Measurements from ENCODE around the gene SKI.

Gene SKI

DNA sequence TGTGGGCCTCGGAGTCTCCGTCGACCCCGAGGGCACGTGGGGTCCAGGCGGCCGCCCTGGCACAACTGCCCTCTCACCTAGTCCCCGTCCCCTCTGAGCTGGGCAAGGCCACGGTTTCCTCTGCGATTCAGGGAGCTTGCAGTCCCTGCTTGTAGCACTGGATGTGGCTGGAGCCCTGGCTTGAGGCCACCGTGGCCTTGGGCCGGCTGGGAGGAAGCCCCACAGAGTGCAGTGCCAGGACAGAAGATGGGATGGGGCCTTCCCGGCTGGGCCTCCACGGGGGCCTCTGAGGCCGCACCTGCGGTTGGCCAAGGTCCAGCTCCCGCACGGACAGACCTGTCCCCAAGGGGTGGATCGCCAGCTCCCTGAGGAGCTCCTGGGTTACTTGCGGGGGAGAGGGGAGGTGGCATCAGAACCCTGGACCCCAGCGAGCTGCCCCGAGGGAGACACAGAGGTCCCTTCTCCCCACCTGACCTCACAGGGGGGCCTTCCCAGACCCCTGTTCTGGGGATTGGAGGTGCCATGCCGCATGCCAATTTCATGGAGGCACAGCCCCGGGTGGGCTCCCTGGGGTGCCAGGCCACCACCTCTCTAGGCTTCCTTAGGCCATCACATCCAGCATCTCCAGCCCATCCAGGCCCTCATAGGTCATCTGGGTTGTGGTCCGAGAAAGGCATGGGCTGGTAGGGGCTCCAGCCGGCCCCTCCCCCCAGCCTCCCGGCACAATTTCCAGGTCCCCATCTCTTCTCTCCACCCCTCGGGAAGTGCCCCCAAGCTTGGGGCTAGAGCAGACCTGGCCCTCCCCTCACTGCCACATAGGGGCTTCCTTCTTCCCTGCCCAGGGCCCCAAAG is 82.4 kb downstream of the SKI start:
- no peak for DNase-seq

DNA sequence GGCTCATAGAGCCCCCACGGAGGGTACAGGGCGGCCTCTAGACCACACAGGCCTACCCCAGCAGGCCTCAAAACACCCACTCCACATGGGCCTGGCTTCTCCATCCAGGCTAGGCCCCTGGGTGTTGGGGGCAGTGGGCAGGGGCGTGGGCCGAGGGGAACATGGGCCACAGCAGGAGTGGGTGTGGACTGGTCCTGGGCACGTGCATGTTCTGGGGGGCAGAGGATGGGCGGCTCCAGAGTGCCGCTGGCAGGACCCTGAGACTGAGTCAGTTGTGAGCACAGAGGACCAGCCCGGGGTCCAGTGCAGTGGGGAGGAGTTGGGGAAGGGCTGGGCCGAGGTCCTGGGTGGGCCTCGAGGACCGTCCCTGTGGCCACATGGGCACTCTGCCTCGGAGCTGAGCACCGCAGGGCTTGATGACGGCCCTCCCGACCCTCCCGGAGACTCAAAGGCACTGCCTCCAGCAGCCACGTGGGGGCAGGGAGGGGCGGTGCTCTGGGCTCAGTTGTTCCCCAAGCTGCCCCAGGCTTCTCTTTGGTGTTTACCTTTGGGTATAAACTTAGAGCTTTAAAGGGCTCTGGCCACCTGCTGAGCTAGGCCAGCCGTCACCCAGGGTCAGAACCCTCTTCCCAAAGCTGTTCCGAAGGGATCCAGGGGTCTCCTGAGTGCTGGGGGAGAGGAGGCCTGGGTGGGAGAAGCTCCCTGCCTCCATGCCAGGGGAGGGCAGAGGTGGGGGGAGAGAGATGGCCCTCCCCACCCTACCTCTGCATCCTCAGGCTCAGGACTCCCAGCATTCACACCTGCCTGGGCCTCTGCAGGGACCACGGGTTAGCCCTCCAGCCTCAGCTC is 83.3 kb downstream of the SKI start:
- DNase-seq: peak; percentile 68

DNA sequence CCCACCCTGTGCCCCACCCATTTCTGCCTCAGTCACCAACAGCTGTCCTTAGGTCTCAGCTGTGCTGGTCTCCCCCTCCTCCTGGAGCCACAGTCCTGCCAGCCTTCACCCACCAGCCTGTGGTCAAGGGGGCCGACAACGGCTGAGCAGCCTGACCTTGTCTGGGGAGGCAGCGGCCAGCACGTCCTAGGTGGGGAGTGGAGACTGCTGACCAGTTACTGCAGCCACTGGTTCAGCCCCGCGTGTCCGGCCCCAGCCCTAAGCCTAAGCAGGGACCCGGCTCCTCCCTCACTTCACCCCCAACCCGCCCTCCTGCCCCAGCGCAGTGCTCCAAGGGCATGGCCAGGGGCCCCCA is 84.0 kb downstream of the SKI start:
- no peak for DNase-seq

DNA sequence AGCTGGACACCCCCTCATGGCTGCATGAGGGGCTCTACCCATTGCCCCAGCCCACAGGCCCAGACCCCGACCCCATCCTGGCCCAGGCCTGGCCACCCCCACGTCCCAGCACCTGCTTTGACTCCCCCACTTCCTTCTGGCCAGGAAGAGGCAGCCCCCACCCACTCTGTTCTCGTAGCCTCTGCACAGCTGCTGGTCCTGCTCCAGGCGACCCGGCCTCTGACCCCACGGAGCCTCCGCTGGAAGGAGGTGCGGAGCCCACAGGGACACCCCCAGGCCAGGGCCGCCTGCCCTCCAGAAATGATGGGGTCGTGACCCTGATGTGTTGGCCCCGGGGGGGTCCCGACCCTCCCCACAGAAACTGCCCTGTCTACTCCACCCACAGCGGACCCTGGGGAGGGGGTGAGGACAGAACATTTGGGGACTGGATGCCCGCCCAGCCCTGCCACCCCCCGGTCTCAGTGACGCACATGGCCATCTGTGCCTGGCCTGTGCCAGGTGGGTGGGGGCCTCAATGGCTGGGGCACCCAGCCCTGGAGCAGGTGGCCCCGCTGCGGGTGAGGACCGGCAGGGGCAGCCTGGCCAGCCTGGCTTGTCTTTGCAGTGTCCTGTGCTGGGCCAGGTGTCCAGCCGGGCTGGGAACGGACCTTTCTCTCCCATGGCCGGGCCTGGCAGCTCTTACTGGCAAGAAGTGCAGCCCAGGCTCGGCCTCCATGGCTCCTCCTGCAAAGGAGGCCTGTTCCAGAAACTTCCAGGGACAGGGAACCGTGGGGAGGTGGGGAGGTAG is 84.6 kb downstream of the SKI start:
- no peak for DNase-seq

DNA sequence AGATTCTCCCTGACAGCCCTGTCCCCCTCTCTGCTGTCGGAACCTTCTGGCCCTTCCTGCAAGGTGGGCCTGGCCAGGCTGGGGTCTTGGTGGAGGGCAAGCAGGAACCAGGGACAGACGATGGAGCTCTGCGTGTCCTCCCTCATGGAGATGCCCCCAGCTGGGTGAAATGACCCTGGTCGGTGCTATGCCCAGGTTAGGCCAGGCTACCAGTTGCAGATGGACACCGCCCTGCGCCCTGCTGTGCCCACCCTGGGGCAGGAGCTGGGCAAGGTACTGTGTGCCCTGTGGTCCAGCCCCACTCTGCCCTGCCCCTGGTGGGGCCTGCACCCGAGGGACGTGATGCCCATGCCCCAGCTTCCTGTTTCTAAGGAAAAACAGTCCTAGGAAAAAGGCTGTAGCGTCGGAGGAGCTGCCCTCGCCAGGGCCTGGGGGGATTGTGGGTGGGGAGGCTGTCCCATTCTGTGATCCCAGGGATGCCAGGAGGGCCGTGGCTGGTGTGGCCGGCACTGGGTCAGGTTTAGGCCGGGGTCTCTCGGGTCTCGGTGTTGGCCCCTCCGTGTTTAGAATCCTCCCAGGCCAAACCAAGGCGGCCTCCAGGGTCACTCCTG is 85.6 kb downstream of the SKI start:
- no peak for DNase-seq

DNA sequence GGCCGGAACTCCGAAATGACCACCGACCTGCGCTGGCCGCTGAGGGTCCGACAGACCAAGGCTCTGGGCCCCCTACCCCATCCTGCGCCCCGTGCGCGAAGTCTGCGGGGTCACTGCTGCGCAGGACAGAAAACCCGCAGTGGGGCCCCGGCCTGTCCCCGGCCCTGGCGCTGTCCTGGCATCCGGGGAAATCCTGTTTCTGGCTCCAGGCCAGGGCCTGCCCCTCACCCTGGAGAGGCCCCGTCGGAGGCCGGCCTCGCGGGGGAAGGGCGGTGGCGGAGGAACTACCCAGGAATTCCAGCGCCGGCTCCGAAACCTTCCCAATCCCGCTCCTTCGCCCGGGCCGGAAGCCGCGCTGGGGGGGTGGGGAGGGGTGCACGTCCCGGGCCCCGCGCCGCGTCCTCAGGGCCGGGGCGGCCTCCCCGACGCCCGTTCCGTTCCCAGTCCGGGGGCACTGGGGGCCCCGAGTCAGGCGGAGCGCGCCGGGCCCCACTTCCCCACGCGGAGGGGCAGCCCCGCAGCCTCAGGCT is 86.2 kb downstream of the SKI start:
- peak; percentile 82 for DNase-seq

DNA sequence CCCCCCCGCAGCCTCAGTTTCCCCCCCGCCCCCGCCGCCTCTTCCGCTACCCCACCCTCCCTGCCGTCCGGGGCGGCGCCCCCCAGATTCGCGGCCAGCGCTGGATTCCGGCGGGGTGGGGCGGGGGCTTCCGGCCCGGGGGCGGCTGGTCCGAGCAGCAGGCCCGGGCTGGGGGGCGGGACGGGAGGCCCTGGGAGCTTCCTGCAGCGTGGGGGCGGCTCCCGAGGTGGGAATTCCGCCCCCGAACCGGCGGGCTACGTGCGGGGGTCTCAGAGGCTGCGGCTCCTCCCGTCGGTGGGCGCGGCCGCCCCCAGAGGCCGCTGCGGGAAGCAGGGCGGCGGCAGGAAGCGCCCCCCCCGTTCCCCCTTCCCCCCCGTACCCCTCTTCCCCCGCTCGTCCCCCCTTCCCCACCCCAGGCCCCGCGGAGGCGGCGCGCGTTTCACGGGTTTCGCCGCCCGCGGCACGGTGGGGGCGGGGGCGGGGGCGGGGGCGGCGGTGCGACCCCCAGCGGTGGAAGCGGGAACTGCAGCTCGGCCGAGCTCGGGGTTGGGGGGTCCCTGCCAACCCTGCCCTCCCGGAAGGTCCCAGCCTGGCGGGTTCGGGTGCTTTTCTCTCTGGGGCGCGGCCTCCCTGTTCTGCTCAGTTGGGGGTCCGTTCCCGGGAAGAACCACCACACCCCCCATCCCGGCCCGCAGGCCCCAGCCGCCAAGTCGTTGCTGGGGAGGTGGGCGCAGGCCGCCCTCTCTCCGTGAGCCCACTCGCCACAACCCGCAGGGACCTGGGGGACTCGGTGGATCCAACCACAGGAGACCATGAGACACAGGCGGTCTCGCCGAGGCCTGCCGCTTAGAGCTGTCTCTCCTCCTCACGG is 86.9 kb downstream of the SKI start:
- DNase-seq: peak; percentile 70

DNA sequence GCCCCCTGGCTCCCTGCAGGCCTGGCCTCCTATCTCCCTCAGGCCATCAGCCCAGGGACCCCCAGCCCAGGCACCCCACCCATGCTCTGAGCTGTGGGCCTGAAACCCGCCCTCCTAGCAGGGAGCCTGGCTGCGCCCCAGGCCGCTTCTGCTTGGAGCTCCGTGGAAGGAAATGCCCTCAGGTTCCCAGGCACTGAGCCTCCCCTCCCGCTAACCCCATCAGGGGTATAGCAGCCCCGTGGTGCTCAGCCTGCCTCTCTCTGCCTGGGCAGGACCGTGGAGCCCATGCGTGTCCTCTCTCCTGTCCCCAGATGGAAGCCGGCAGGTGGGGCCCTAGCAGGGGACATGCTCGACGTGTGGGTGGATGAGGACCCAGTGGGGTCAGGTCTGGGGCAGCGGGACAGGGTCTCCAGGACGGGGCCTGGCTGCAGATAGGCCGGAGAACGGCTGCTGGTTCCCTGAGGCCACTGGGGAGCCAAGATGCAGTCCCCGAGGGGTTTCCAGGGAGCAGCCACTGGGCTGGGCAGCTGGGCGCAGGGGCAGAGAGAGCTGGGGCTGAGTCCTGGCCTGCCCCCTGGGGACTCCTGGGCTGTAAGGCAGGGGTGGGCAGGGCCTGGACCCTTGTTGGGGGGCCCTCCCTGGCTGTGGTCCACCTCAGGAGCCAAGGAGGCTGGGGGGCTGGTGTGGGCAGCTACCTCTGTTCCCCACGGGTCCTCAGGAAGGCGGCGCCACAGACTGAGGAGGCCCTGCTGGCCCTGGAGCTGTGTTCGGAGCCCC is 87.7 kb downstream of the SKI start:
- no peak for DNase-seq

DNA sequence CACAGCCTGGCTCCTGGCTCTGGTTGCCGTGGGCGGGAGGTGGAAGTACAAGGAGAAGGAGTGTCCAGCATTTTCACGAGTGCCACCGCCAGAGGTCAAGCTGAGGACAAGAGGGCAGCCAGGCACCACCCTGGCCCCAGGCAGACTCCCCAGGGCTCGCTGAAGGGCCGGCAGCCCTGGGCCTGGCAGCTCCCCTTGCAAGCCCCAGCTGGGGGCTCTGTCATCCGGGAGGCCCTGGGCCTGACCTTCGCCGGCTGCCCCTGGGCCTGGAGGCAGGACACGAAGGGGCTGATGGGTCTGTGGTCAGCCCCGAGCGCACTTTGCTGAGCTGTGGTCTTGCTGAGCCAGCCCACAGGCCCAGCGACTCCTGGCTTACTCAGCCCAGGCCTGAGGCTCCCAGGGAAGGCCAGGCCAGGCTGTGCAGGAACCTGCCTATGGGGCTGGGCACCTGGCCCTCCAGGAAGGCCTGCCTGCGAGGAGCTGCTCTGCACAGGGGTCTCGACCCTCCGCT is 88.4 kb downstream of the SKI start:
- no peak for DNase-seq

DNA sequence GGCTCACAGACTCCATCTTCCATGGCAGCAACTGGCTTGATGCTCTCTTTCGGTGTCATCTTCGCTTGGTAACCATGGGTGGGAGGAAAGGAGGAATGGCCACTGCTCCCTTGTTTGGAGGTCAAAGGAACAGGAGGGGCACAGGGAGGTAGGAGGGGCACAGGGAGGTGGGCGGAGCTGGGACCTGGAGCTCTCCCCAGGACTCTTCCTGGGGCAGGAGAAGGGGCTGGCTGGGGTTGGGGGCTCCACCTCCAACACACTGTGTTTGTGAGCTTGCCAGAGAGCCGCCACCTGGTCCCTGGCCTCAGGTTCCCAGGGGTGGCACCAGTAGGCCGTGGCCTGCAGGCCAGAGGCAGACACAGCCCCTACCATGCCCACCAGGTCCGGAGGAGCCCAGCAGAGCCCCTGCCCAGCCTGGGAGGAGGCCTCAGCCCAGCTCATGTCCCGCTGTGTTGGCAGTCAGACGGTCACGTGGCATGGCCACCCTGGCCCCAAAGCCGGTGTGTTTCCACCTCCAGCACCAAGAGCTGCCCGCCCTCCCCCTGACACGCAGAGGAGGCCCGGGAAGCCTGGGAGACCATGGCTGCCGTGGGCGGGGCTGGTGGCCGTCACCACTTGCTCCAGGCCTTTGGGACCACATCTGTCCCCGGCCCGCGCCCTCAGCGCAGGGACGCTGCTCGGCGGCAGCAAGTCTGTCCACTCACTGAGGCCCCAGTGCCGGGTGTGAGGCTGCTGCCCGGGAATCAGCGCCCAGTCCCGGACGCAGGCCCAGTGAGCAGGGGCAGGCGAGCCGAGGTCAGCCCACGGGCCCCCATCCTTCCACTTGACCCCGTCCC is 89.3 kb downstream of the SKI start:
- no peak for DNase-seq

DNA sequence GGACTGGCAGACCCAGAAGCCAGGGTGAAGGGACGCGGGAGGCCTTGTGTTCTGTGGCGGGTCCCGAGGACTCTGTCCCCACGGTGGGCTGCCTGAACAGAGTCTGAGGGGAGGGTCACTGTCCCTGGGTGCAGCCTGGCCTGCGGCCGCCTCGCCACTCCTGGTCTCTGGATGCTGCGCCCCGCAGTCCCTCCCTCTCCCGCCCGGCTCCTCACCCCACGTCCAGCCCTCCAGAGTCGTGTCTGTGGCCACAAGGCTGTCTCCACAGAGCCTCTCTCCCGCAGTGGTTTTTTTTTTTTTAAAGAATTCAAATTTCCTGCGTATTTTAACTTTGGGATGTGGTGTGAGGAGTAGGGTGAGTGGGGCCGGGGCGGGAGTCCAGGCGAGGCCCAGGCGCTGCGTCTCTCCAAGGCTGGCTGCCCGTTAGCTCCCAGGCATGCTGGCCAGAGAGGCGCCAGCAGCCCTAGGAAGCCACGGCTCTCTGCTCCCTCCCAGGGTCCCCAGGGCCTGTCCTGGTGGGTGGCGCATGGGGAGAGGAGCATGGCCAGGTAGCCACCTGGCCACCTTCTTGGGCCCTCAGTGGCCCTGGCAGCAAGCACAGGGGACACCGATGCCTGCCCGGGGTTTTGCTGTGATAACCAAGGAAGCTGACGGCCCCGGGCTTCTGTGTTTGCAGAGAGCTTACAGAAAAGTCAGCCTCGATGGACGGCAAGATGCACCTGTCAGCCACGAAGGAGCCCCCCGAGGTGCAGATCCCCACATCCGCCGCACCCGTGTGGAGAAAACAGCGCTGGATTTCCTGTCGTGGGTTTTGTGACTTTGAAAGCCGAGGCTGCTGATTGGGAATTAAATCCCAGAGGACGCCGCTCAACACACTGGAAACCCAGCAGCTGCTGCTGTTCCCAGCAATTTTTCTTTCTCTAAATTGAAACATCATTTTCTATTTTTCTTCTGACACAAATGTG is 90.5 kb downstream of the SKI start:
- DNase-seq: no peak

DNA sequence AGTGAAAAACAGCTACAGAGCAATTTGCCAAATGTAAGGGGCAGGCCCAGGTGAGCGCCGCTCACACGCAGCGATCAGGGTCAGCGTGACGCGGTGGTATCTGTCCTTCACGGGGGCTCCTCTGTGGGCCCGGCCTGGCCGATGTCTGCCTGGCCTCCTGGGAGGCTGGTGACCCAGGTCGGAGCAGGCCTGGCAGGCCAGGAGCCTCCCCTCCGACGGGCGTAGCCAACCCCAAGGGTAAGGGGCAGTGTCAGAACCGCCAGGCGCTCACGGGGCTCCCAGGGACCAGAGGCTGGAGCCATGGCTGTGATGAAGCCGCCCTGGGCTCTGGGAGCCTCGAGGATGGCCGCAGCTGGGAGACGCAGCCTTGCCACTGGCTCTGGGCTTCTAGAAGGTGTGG is 91.2 kb downstream of the SKI start:
- DNase-seq: no peak

DNA sequence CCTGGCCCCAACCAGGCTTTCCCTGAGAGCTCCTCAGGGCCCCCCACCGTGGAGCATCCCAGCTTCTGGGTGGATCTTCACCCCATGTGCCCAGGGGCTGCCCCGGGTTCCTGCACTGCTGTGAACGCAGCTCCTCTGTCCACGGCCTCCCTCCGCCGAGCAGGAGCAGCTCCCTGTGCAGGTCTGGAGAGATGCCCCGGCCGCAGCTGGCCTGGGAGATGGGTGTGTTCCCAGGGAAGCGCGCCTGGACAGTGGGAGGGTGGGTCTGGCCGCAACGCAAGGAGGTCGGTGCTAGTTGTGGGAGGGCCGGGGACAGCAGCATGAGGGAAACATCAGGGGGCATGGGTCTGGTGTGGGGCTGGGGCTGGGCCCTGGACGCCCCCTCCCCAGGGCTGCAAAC is 91.9 kb downstream of the SKI start:
- no peak for DNase-seq

DNA sequence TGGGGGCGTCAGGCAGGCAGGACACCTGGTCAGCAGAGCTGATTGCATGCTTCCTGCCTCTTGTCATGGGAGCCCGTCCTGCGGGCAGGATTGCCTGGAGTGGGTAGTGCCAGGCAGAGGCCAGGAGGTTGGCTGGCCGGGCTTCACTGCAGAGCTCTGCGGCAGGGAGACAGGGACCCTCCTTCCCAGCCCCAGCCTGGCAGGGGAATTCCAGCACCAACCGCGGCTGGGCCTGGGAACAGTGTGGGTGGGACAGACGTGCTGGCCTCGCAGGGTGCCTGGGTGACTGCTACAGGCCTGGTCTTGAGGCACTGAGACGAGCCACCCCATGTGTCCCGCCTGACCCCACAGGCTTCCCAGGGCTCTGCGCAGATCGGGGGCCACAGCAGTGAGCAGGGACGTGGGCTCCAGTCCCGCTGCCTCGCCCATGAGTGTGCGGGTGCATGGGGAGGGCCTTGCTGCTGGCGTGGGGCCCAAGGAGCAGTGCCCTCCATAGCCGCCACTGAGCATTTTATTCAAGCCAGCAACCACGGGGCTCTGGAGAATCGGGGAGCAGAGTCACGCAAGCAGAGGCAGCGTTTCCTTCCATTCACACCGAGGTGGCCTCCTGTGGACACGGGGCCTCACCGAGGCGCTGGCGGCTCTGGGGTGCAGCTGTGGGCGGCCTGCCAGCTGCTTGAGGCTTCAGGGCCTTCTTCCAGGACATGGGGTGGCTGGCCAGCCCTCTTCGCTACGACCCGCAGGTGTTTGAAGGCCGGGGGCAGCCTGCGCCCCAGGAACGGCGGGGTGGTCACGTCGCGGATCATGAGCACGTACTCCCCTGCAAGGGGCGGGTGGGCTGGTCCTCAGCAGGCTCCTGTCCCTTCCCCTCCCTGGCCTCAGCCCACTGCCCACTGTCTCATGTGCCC is 92.9 kb downstream of the SKI start:
- DNase-seq: no peak

DNA sequence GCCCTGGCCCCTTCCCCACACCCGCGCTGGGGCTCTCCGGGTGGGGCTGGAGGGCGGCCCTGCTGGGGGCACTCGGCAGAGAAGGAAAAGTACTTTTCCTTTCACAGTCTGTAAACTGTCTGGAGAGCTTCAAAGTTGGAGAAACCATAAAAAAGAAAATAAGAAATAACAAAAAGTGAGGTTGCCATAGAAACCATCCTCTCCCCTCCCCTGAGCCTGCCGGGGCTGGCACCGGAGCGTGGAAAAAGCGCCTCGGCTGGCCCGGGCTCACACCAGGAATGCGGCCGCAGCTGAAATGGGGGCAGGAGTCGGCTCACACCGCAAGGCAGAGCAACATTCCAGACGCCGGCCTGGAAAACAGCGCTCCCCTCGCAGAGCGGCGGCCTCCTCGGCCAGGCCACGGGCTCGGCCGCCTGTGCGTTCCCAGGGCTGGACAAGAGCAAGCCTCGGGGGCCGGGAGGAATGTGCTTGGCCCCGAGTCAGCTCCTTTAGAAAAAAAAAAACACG is 94.0 kb downstream of the SKI start:
- peak; percentile 90 for DNase-seq

DNA sequence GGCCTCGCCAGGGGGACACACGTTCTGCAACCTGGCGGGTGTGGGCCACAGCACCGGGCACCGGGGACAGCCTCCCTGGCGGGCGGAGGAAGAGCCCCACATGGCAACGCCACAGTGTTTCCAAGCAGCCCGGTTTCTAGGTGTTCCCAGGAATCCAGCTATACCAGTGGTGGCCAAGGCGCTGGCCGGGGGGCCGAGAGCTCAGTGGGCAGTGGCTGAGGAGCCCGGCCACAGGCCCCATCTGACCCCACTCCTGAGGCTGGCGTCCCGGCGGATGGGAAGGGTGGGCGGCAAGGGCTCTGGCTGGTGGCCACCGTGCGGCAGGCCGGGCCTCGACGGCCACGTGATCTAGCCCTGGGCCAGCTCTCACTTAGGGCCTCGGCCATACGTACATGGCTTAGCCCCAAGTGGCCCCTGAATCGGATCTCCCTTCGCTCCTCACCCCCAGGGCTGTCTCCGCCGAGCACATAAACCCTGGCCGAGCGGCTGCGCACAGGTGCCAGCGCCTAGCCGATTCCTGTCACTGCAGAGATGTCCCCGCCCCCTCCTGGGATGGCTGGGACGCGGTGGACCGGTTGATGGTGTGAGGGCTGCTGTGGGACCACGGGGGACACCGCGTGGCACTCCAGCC is 94.6 kb downstream of the SKI start:
- no peak for DNase-seq

Data from fibroblast of skin of scalp (primary cell).